ENCODE results near the gene VWA1. TPM values are rescaled to one million over a fixed set of nuclear protein-coding genes. Genes with fewer than 3 reads are reported as not detected.
A peak's percentile ranks its signal among the peaks of the same experiment; 100 is the strongest.

The VWA1 gene
- total and polyA plus RNA-seq, 2 experiments from 2014 or later = 31.5 to 48.1 TPM

DNA sequence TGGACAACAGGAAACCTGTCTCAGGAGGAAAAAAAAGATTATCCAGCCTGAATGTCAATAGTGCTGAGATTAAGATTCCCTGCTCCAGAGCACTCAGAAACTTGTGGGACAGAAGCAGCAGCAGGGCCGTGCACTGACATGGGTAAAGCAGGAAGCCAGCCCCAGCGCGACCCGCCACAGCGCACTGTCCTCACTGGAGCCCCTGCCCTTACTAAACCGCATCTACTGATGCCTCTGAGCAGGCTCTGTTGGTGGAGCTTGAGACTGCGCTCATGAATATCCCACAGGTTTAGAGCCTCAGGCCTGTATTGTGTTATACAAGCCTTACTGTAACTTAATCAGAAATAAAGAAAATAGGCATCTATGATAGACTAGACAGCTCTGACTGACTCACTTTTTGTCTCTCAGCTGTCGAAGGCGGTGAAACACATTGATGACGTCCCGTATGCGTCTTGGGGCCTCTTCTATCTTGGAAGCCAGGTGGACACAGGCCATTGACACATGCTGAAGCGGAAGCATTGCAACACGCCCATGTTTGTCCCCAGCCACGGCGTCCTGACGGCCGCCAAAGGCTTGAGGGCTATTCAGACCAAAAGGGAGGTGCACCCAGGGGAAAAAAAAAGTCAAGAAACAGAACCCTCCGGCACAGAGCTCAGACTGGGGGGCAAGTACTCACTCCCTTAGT is 37.5 kb upstream of the VWA1 start:
- Histone ChIP-seq H3K4me3 (peak overlapping the region; percentile 91), H3K27me3 (no peaks in the 10 kb centered on the region), H3K4me1 (ENCODE audit: low read depth) (peaks cover 7% of the 10 kb centered on the region), H3K27ac (peak overlapping the region; percentile 87), H3K9me3 (ENCODE audit: low read depth) (no peaks in the 10 kb centered on the region), H3K36me3 (peaks cover 48% of the 10 kb centered on the region)
- peak in 1 of 2 donors; percentile 48 for DNase-seq (ENCODE audit: low read depth in 1 of 2, low spot score in 1 of 2)
- TF ChIP-seq, protein P1, sequence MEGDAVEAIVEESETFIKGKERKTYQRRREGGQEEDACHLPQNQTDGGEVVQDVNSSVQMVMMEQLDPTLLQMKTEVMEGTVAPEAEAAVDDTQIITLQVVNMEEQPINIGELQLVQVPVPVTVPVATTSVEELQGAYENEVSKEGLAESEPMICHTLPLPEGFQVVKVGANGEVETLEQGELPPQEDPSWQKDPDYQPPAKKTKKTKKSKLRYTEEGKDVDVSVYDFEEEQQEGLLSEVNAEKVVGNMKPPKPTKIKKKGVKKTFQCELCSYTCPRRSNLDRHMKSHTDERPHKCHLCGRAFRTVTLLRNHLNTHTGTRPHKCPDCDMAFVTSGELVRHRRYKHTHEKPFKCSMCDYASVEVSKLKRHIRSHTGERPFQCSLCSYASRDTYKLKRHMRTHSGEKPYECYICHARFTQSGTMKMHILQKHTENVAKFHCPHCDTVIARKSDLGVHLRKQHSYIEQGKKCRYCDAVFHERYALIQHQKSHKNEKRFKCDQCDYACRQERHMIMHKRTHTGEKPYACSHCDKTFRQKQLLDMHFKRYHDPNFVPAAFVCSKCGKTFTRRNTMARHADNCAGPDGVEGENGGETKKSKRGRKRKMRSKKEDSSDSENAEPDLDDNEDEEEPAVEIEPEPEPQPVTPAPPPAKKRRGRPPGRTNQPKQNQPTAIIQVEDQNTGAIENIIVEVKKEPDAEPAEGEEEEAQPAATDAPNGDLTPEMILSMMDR (IDR thresholded peaks at IDR 0.05; ENCODE audit: low read depth, low read length) = no peak

DNA sequence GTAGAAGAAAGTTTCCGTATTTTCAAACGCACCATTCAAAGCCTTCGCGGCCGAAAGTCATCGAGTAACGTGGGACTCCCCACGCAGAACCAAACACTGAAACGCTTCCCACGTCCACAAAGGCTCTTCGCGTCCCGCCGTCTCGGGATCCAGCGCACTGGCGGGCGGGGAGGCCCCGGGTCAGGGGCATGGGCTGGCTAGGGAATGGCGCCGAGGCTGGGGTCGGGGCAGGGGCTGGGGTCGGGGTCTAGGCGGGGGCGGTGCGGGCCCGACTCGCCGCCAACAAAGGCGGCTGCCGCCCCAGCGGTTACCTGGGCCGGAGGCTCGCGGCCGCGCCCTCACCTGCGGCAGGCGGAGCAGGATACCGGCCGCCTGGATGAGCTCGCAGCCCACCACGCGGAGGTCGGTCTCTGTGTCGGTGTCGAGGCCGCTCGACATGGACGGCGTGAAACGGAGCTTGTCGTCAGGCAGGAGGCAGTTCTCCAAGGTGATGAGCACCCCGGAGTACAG is 36.8 kb upstream of the VWA1 start:
- peak overlapping the region; percentile 87 for H3K27ac ChIP-seq
- DNase-seq (ENCODE audit: low read depth in 1 of 2, low spot score in 1 of 2) = no peak
- peak overlapping the region; percentile 91 for H3K4me3 ChIP-seq
- peaks cover 43% of the 10 kb centered on the region for H3K36me3 ChIP-seq
- no peaks in the 10 kb centered on the region for H3K9me3 ChIP-seq (ENCODE audit: low read depth)
- H3K27me3 ChIP-seq = no peaks in the 10 kb centered on the region
- H3K4me1 ChIP-seq (ENCODE audit: low read depth) = peaks cover 7% of the 10 kb centered on the region
- TF ChIP-seq, protein P1 (IDR thresholded peaks at IDR 0.05; ENCODE audit: low read depth, low read length) = no peak

DNA sequence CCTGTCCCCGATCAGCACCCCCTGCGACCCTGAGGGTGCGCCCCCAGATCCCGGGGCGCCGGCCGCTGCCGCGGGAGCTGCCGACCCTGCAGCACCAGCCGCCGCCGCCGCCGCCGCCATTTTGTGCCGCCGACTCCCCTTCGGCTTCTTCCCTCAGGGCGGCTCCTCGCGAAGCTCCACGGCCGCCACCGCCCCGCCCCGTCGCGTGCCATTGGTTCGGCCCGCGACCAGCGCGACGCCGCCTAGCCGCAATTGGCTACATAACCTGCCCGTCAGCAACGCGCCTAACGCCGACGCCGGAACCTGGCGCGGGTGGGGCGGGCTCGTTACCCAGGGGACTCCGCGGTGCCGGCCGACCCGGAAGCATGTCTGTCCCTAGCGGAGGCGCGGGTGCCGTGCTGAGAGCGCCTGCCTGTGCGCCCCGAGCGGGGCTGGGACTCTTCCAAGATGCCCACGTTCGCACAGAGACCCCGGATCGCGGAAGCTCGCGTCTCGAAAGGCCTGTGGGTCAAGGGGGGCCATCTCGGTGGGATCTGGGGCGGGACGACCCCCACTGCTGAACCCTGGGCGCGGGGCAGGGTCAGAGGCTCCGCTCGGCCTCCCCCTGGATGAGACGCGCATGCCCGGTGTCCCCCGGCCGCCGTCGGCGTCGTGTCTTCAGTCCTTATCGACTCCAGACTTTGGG is 36.2 kb upstream of the VWA1 start, which contains the start of gene CCNL2:
TSS of gene CCNL2 (minus strand) at position 149 of the 685 bp plus-strand sequence. CDS start at position 120, 29 bp downstream.
- no peaks in the 10 kb centered on the region for H3K9me3 ChIP-seq (ENCODE audit: low read depth)
- peak within 1 kb of the TSS; percentile 91 for H3K4me3 ChIP-seq
- peak within 1 kb of the TSS; percentile 87 for H3K27ac ChIP-seq
- H3K27me3 ChIP-seq = no peaks in the 10 kb centered on the region
- DNase-seq (ENCODE audit: low read depth in 1 of 2, low spot score in 1 of 2) = peak; percentile 99
- TF ChIP-seq, protein P1 (IDR thresholded peaks at IDR 0.05; ENCODE audit: low read depth, low read length) = peak; percentile 47
- peaks cover 38% of the 10 kb centered on the region for H3K36me3 ChIP-seq
- H3K4me1 ChIP-seq (ENCODE audit: low read depth) = peaks cover 7% of the 10 kb centered on the region

DNA sequence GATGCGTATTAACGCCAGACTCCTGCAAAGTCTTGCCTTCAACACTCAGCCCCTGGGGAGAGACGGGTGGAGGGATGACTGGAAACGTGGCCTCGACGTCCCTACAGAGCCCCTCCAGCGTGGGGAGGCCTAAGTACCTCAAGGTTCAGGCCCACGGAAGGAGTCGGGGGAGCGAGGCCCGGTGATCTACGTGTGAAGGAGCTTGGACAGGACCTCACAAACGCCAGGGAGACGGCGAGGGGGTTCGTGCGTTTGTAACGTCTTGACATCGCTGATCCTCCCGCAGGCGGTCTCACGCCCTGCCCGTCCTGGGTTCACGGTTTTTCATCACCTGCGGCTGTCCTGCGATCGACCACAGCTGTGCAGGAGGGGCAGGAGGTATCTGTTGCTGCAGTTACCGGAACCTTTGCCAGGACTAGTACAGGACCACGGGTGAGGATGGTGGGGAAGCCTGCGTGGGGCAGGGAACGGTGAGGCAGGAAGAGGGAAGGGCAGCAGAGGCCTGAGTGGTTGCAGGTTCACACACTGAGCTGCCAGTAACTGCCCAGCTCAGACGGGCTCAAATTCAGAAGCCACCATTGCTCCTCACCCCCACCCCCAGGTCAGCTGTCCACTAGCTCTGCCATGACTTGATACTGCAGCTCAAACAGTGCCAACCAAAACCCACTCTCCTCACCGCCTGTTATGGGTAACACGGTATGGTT is 35.5 kb upstream of the VWA1 start:
- H3K4me3 ChIP-seq = peak overlapping the region; percentile 91
- no peaks in the 10 kb centered on the region for H3K27me3 ChIP-seq
- H3K27ac ChIP-seq = peak overlapping the region; percentile 66
- no peaks in the 10 kb centered on the region for H3K9me3 ChIP-seq (ENCODE audit: low read depth)
- DNase-seq (ENCODE audit: low read depth in 1 of 2, low spot score in 1 of 2) = peak in 1 of 2 donors; percentile 46
- H3K36me3 ChIP-seq = peaks cover 41% of the 10 kb centered on the region
- peaks cover 7% of the 10 kb centered on the region for H3K4me1 ChIP-seq (ENCODE audit: low read depth)
- TF ChIP-seq, protein P1 (IDR thresholded peaks at IDR 0.05; ENCODE audit: low read depth, low read length) = no peak

Data from cardiac muscle cell (in vitro differentiated cells and primary cell).